Fibroblast of lung (primary cell): ENCODE data around the gene NUP210. TPM values are rescaled to one million over a fixed set of nuclear protein-coding genes. Genes with fewer than 3 reads are reported as not detected.
A peak's percentile ranks its signal among the peaks of the same experiment; 100 is the strongest.

Experiments
- DNase-seq, 2 donors: peaks; one replicate each; pipeline versions ENCODE4 v3.0.0 to v3.0.0-alpha.2; 2010; ENCODE audit warnings: low read depth in 2 of 2
- H2AFZ ChIP-seq: 2 replicates; pipeline ENCODE4 v1.5.1; 2012; ENCODE audit warnings: low read length, control low read depth, inconsistent platforms
- H3K27ac ChIP-seq: 2 replicates; pipeline ENCODE4 v1.5.1; 2011; ENCODE audit warnings: low read length, control low read depth; ENCODE audit not compliant: insufficient read depth
- H3K27me3 ChIP-seq: 2 replicates; pipeline ENCODE4 v1.5.1; 2011; ENCODE audit warnings: mild to moderate bottlenecking, low read length; ENCODE audit not compliant: control insufficient read depth, insufficient read depth
- H3K36me3 ChIP-seq: 2 replicates; pipeline ENCODE4 v1.5.1; 2011; ENCODE audit warnings: low read length; ENCODE audit not compliant: control insufficient read depth, insufficient read depth
- H3K4me1 ChIP-seq: 2 replicates; pipeline ENCODE4 v1.5.1; 2011; ENCODE audit warnings: low read length; ENCODE audit not compliant: control insufficient read depth, insufficient read depth; ENCODE audit errors: extremely low read depth
- H3K4me2 ChIP-seq: 2 replicates; pipeline ENCODE4 v1.5.1; 2011; ENCODE audit warnings: low read length, control low read depth; ENCODE audit not compliant: insufficient read depth; ENCODE audit errors: extremely low read depth
- H3K4me3 ChIP-seq, 4 experiments: fragments of 200-600 bp in 1 of 4; sonication (generic) in 1 of 4; replicated peaks in 1 of 4; 2 replicates each; pipeline ENCODE4 v1.5.1; 2011 to 2016; ENCODE audit warnings: low read length in 4 of 4, low read depth in 3 of 4, mild to moderate bottlenecking in 3 of 4, control low read depth in 2 of 4, inconsistent platforms in 1 of 4, mixed read lengths in 1 of 4; ENCODE audit not compliant: insufficient read depth in 1 of 4; ENCODE audit errors: control extremely low read depth in 1 of 4
- H3K79me2 ChIP-seq: 2 replicates; pipeline ENCODE4 v1.5.1; 2012; ENCODE audit warnings: mild to moderate bottlenecking, low read length, inconsistent platforms; ENCODE audit not compliant: control insufficient read depth, insufficient read depth
- H3K9ac ChIP-seq: 2 replicates; pipeline ENCODE4 v1.5.1; 2011; ENCODE audit warnings: mild to moderate bottlenecking, low read length, control low read depth; ENCODE audit not compliant: insufficient read depth
- H3K9me3 ChIP-seq: 2 replicates; pipeline ENCODE4 v1.5.1; 2012; ENCODE audit warnings: low read depth, low read length; ENCODE audit not compliant: control insufficient read depth, insufficient read depth
- H4K20me1 ChIP-seq: 2 replicates; pipeline ENCODE4 v1.5.1; 2011; ENCODE audit warnings: low read length; ENCODE audit not compliant: control insufficient read depth, insufficient read depth; ENCODE audit errors: extremely low read depth
- CTCF ChIP-seq, 2 donors: IDR thresholded peaks in 1 of 2; conservative IDR thresholded peaks in 1 of 2; 1 replicate in 1 of 2; 2 replicates in 1 of 2; pipeline ENCODE4 v1.5.1; 2011 to 2012; ENCODE audit warnings: low read length in 2 of 2, control low read depth in 1 of 2, inconsistent platforms in 1 of 2, low read depth in 1 of 2, mild to moderate bottlenecking in 1 of 2
- EZH2 ChIP-seq: IDR thresholded peaks from 2 replicates; pipeline ENCODE4 v1.5.1; 2012; ENCODE audit warnings: low read length, control low read depth, mild to moderate bottlenecking; ENCODE audit errors: missing control alignments
- polyA plus RNA-seq, 2 donors: library from polyadenylated mRNA; depleted of rRNA in 1 of 2; stranded (reverse) in 1 of 2; unstranded in 1 of 2; fragments of >200 nt; gene quantifications; 2 replicates each; pipeline ENCODE4 v1.2.1, GENCODE V29; 2011 to 2012; ENCODE audit warnings: missing spikeins in 1 of 2
- total RNA-seq: library from RNA; depleted of rRNA; stranded (reverse); fragments of >200 nt; gene quantifications from 2 replicates; pipeline ENCODE4 v1.2.1, GENCODE V29; 2014

NUP210 gene
- total and polyA plus RNA-seq, 2 donors (not counting 1 experiment from before 2014, with no cell fraction given) = 0.09 to 0.33 TPM

GRCh38 chr3:13338231-13338630 lies 81.9 kb downstream of the NUP210 start:
- no peaks in the 10 kb centered on the region for H3K79me2 ChIP-seq
- H3K27ac ChIP-seq = no peak overlapping the region
- H3K27me3 ChIP-seq = no peaks in the 10 kb centered on the region
- TF ChIP-seq EZH2 = no peak
- TF ChIP-seq CTCF (conservative IDR thresholded peaks at IDR 0.05 in 1 of 2, IDR thresholded peaks at IDR 0.05 in 1 of 2; ENCODE audit: low read depth in 1 of 2, low read length in 2 of 2) = no peak
- DNase-seq = peak in 1 of 2 donors; percentile 2
- H3K4me3 ChIP-seq = no peak overlapping the region
- no peak overlapping the region for H3K4me2 ChIP-seq
- no peaks in the 10 kb centered on the region for H3K4me1 ChIP-seq
- no peak overlapping the region for H3K9ac ChIP-seq
- no peaks in the 10 kb centered on the region for H4K20me1 ChIP-seq
- H3K36me3 ChIP-seq = no peaks in the 10 kb centered on the region
- H2AFZ ChIP-seq = no peak overlapping the region
- H3K9me3 ChIP-seq = no peaks in the 10 kb centered on the region

GRCh38 chr3:13336592-13336991 lies 83.5 kb downstream of the NUP210 start:
- no peaks in the 10 kb centered on the region for H3K36me3 ChIP-seq
- no peak overlapping the region for H3K4me3 ChIP-seq
- TF ChIP-seq CTCF (conservative IDR thresholded peaks at IDR 0.05 in 1 of 2, IDR thresholded peaks at IDR 0.05 in 1 of 2; ENCODE audit: low read depth in 1 of 2, low read length in 2 of 2) (no peak), EZH2 (no peak)

GRCh38 chr3:13335503-13335902 lies 84.6 kb downstream of the NUP210 start:
- Histone ChIP-seq H3K27me3 (no peaks in the 10 kb centered on the region), H3K4me3 (no peak overlapping the region), H3K4me1 (no peaks in the 10 kb centered on the region), H3K79me2 (no peaks in the 10 kb centered on the region), H3K27ac (no peak overlapping the region), H3K9ac (no peak overlapping the region), H3K9me3 (no peaks in the 10 kb centered on the region), H2AFZ (no peak overlapping the region), H3K4me2 (no peak overlapping the region), H4K20me1 (no peaks in the 10 kb centered on the region), H3K36me3 (no peaks in the 10 kb centered on the region)
- no peak for TF ChIP-seq EZH2
- TF ChIP-seq CTCF (conservative IDR thresholded peaks at IDR 0.05 in 1 of 2, IDR thresholded peaks at IDR 0.05 in 1 of 2; ENCODE audit: low read depth in 1 of 2, low read length in 2 of 2) = no peak
- DNase-seq = no peak

More at GRCh38 chr3:13336592-13336991, 83.5 kb downstream of the NUP210 start:
- DNase-seq = no peak
- H3K9ac ChIP-seq = no peak overlapping the region
- no peak overlapping the region for H3K27ac ChIP-seq
- H3K4me1 ChIP-seq = no peaks in the 10 kb centered on the region
- no peaks in the 10 kb centered on the region for H3K9me3 ChIP-seq
- H3K4me2 ChIP-seq = no peak overlapping the region
- no peak overlapping the region for H2AFZ ChIP-seq
- no peaks in the 10 kb centered on the region for H3K27me3 ChIP-seq
- no peaks in the 10 kb centered on the region for H3K79me2 ChIP-seq
- H4K20me1 ChIP-seq = no peaks in the 10 kb centered on the region
